GM10266 (cell line): ENCODE measurements around the gene OPRPN.

Source experiments
- DNase-seq: peaks from one replicate; pipeline ENCODE4 v3.0.0; 2012; ENCODE audit errors: extremely low spot score
- TF ChIP-seq, protein P1 (sequence below): IDR thresholded peaks from 2 replicates; pipeline ENCODE4 v1.5.1; 2012; ENCODE audit warnings: mild to moderate bottlenecking, low read depth; ENCODE audit not compliant: control insufficient read depth, insufficient read depth; ENCODE audit errors: missing control alignments

OPRPN gene

DNA sequence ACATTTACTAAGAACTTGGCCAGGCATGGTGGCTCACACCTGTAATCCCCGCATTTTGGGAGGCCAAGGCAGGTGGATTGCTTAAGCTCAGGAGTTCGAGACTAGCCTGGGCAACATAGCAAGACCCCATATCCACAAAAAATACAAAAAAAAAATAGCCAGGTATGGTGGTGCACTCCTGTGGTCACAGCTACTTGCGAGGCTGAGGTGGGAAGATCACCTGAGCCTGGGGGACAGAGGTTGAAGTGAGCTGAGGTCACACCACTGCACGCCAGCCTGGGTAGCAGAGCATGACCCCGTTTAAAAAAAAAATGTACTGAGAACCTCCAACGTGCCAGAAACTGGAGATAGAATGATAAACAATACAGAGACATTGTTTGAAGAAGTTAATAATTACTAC, 8.0 kb downstream of the OPRPN start:
- no peak for DNase-seq
- TF ChIP-seq, protein P1, sequence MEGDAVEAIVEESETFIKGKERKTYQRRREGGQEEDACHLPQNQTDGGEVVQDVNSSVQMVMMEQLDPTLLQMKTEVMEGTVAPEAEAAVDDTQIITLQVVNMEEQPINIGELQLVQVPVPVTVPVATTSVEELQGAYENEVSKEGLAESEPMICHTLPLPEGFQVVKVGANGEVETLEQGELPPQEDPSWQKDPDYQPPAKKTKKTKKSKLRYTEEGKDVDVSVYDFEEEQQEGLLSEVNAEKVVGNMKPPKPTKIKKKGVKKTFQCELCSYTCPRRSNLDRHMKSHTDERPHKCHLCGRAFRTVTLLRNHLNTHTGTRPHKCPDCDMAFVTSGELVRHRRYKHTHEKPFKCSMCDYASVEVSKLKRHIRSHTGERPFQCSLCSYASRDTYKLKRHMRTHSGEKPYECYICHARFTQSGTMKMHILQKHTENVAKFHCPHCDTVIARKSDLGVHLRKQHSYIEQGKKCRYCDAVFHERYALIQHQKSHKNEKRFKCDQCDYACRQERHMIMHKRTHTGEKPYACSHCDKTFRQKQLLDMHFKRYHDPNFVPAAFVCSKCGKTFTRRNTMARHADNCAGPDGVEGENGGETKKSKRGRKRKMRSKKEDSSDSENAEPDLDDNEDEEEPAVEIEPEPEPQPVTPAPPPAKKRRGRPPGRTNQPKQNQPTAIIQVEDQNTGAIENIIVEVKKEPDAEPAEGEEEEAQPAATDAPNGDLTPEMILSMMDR = no peak

- TF ChIP-seq, protein P1 = no peak
- no peak for DNase-seq
Observed at GRCh38 chr4:70425306-70425705, 27.6 kb downstream of the OPRPN start.

DNA sequence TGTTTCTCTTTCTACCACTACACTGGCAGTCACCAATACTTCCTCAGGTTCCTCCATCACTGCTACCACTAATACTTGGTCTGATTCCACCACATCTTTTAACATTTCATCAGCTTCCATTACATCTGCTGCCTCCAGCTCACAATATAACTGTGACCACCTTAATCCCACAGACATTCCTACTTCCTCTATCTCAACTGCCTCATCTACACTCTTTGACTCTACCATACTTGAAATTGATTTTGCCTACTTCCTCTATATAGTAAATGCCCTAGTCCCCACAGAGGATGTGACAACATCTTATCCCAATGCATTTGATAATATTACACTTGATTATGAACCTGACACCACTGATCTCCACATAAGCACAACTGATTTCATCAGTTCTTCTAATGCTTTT, 29.0 kb downstream of the OPRPN start:
- DNase-seq = no peak
- TF ChIP-seq, protein P1 = no peak

- TF ChIP-seq, protein P1 = no peak
- no peak for DNase-seq
Observed at GRCh38 chr4:70437197-70437596, 39.5 kb downstream of the OPRPN start.

GRCh38 chr4:70442474-70442873, 44.7 kb downstream of the OPRPN start:
- TF ChIP-seq, protein P1 = no peak
- DNase-seq = no peak

- no peak for DNase-seq
- TF ChIP-seq, protein P1 = no peak
Observed at GRCh38 chr4:70443329-70443728, 45.6 kb downstream of the OPRPN start.

DNA sequence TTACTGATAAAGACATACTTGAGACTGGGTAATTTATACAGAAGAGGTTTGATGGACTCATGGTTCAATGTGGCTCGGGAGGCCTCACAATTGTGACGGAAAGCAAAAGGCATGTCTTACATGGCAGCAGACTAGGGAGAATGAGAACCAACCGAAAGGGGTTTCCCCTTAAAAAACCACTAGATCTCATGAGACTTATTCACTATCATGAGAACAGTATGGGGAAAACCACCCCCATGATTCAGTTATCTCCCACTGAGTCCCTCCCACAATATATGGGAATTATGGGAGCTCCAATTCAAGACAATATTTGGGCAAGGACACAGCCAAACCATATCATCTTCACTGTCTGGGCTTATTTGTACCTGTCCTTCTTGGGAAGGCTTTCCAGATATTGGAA, 51.5 kb downstream of the OPRPN start:
- TF ChIP-seq, protein P1 = no peak

GRCh38 chr4:70452946-70453345, 55.2 kb downstream of the OPRPN start:
- TF ChIP-seq, protein P1 = no peak

More for the DNA sequence above, 51.5 kb downstream of the OPRPN start:
- no peak for DNase-seq

More at GRCh38 chr4:70452946-70453345, 55.2 kb downstream of the OPRPN start:
- DNase-seq = no peak
